ENCODE data around the gene THBD. TPM values are rescaled to one million over a fixed set of nuclear protein-coding genes. Genes with fewer than 3 reads are reported as not detected.

Gene THBD
- total RNA-seq, 4 donors from 2014 or later, result 54.9 to 93.4 (median 75.1) TPM

- peak overlapping the region; percentile 14 to 59 (median 36) for H3K4me3 ChIP-seq
- peaks cover 0 to 64% (median 30%) of the 10 kb centered on the region in 3 donors for H3K4me1 ChIP-seq
- no peak for TF ChIP-seq CTCF (IDR thresholded peaks at IDR 0.05)
- no peak for TF ChIP-seq POLR2A (IDR thresholded peaks at IDR 0.05)
- H3K27ac ChIP-seq, result peak overlapping the region; percentile 69 to 92 (median 84)
- intact Hi-C loops (cut with DNase I), result no loop called here
- no peaks in the 10 kb centered on the region for H3K27me3 ChIP-seq
- no peak for DNase-seq
- H3K9me3 ChIP-seq, result no peaks in the 10 kb centered on the region
- no peaks in the 10 kb centered on the region for H3K36me3 ChIP-seq
- 60 to 80% methylated on average over 1 of the region's 24 CpGs for WGBS, 2 donors
These were observed 35.4 kb upstream of the THBD start for GRCh38 chr20:23084845-23085365.

GRCh38 chr20:23084282-23084844 is 34.9 kb upstream of the THBD start:
- WGBS, 2 donors, result 94 to 96% methylated on average over 4 to 6 of the region's 17 CpGs

GRCh38 chr20:23083553-23084220 is 34.2 kb upstream of the THBD start:
- intact Hi-C loops (cut with DNase I), result no loop called here
- Histone ChIP-seq H3K27ac (peak overlapping the region; percentile 69 to 92 (median 84)), H3K4me3 (peak overlapping the region; percentile 14 to 59 (median 36)), H3K9me3 (no peaks in the 10 kb centered on the region), H3K27me3 (no peaks in the 10 kb centered on the region), H3K36me3 (no peaks in the 10 kb centered on the region), H3K4me1 (peaks cover 0 to 76% (median 34%) of the 10 kb centered on the region in 3 donors)
- TF ChIP-seq POLR2A (IDR thresholded peaks at IDR 0.05) (no peak), CTCF (IDR thresholded peaks at IDR 0.05) (no peak)
- DNase-seq, result no peak
- WGBS, 2 donors, result 59 to 66% methylated on average over 13 to 15 of the region's 15 CpGs

More at GRCh38 chr20:23084282-23084844, 34.9 kb upstream of the THBD start:
- H3K36me3 ChIP-seq, result no peaks in the 10 kb centered on the region
- peak overlapping the region; percentile 14 to 59 (median 36) for H3K4me3 ChIP-seq
- intact Hi-C loops (cut with DNase I), result no loop called here
- H3K27ac ChIP-seq, result peak overlapping the region; percentile 69 to 92 (median 84)
- H3K27me3 ChIP-seq, result no peaks in the 10 kb centered on the region
- H3K4me1 ChIP-seq, result peaks cover 0 to 69% (median 30%) of the 10 kb centered on the region in 3 donors
- no peaks in the 10 kb centered on the region for H3K9me3 ChIP-seq
- DNase-seq, result no peak
- TF ChIP-seq POLR2A (IDR thresholded peaks at IDR 0.05), result no peak
- no peak for TF ChIP-seq CTCF (IDR thresholded peaks at IDR 0.05)

GRCh38 chr20:23082846-23083552 is 33.5 kb upstream of the THBD start:
- DNase-seq, result no peak
- Histone ChIP-seq H3K36me3 (no peaks in the 10 kb centered on the region), H3K27ac (peak overlapping the region; percentile 69 to 92 (median 84)), H3K9me3 (no peaks in the 10 kb centered on the region), H3K4me3 (peak overlapping the region in 3 of 4 donors; percentile 34 to 59 (median 38)), H3K4me1 (peaks cover 0 to 82% (median 40%) of the 10 kb centered on the region in 3 donors), H3K27me3 (no peaks in the 10 kb centered on the region)
- intact Hi-C loops (cut with DNase I), result no loop called here
- WGBS, 2 donors, result 33 to 36% methylated on average over 6 to 9 of the region's 9 CpGs
- TF ChIP-seq POLR2A (IDR thresholded peaks at IDR 0.05) (peak in 1 of 4 donors; percentile 35), CTCF (IDR thresholded peaks at IDR 0.05) (no peak)
